Left ventricle myocardium inferior (tissue), 1 donor: ENCODE data around the gene PTGR3. TPM values are rescaled to one million over a fixed set of nuclear protein-coding genes. Genes with fewer than 3 reads are reported as not detected.

Experiments
- DNase-seq: peaks from one replicate; pipeline ENCODE4 v3.0.0-alpha.2; 2020
- H3K27ac ChIP-seq: fragments of 200-600 bp; replicated peaks from 2 replicates; pipeline ENCODE4 v1.8.0; 2021
- H3K27me3 ChIP-seq: fragments of 200-600 bp; 2 replicates; pipeline ENCODE4 v1.8.0; 2021; ENCODE audit warnings: low read depth
- H3K36me3 ChIP-seq: fragments of 200-600 bp; 2 replicates; pipeline ENCODE4 v1.8.0; 2021
- H3K4me1 ChIP-seq: fragments of 200-600 bp; 2 replicates; pipeline ENCODE4 v1.8.0; 2021
- H3K4me3 ChIP-seq: fragments of 200-600 bp; 2 replicates; pipeline ENCODE4 v1.8.0; 2021; ENCODE audit warnings: mild to moderate bottlenecking, moderate library complexity
- H3K9me3 ChIP-seq: fragments of 200-600 bp; replicated peaks from 2 replicates; pipeline ENCODE4 v1.8.0; 2021
- intact Hi-C: fragments of 100-400 bp; cut with micrococcal nuclease; formaldehyde crosslinking; loops from one replicate; pipeline ENCODE4 v1.11.0; 2022
- total RNA-seq: library from RNA; stranded (reverse); fragmentation: NEBNext Ultra II Directional; extraction: Animal tissue kit (Norgen Biotek cat#: 25700); gene quantifications from one replicate; pipeline ENCODE4 v1.2.1, GENCODE V29; 2021
- TF ChIP-seq, protein P1 (sequence below): fragments of 200-600 bp; IDR thresholded peaks from 2 replicates; pipeline ENCODE4 v1.8.0; 2021; ENCODE audit warnings: antibody characterized with exemption, mild to moderate bottlenecking, borderline replicate concordance
- donor health status: DM: no; HTN: yes; CAD: no; lungs with severe emphysema.

The PTGR3 gene
- total RNA-seq, 1 donor from 2014 or later, result 77.3 TPM

DNA sequence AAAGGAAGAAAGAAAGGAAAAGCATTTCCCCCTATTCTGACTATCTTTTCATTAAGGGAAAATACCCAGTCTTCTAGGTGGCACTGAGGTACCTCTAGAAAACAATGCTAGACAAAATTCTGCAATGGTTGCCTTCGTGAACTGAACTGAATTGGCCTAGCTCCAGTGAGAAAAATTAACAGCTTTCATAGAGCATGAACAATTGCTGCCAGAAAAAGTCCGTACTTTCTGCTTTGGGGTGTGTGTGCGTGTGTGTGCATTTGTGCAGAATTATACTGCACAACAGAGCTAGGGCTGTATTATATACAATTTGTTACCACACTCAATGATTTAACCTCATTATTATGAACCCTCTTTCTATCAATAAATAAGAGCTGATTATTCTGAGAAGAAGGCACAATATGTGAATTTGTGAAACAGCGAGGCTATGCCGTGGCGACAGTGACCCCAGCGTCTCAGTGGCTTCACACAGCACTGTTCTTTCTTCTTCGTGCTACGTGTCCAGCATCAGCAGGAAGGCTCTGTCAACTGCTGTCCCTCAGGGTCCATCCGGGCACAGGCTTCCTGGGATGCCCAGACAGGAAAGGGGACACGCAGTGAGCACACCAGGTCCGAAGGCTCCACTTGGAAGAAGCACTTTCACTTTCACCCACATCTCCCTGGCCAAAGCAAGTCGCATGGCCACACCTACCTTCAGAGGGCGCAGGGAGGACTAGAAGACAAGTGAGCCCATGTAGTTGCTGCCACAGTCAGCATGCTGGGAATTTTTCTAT, 47.5 kb downstream of the PTGR3 start:
- peak; percentile 28 for DNase-seq
- Histone ChIP-seq H3K36me3 (no peaks in the 10 kb centered on the region), H3K27ac (peak overlapping the region; percentile 54), H3K9me3 (peaks cover 6% of the 10 kb centered on the region), H3K27me3 (no peaks in the 10 kb centered on the region), H3K4me1 (peaks cover 21% of the 10 kb centered on the region), H3K4me3 (peak overlapping the region; percentile 62)
- TF ChIP-seq, protein P1, sequence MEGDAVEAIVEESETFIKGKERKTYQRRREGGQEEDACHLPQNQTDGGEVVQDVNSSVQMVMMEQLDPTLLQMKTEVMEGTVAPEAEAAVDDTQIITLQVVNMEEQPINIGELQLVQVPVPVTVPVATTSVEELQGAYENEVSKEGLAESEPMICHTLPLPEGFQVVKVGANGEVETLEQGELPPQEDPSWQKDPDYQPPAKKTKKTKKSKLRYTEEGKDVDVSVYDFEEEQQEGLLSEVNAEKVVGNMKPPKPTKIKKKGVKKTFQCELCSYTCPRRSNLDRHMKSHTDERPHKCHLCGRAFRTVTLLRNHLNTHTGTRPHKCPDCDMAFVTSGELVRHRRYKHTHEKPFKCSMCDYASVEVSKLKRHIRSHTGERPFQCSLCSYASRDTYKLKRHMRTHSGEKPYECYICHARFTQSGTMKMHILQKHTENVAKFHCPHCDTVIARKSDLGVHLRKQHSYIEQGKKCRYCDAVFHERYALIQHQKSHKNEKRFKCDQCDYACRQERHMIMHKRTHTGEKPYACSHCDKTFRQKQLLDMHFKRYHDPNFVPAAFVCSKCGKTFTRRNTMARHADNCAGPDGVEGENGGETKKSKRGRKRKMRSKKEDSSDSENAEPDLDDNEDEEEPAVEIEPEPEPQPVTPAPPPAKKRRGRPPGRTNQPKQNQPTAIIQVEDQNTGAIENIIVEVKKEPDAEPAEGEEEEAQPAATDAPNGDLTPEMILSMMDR, result peak; percentile 26
- intact Hi-C loops, result no loop called here

DNA sequence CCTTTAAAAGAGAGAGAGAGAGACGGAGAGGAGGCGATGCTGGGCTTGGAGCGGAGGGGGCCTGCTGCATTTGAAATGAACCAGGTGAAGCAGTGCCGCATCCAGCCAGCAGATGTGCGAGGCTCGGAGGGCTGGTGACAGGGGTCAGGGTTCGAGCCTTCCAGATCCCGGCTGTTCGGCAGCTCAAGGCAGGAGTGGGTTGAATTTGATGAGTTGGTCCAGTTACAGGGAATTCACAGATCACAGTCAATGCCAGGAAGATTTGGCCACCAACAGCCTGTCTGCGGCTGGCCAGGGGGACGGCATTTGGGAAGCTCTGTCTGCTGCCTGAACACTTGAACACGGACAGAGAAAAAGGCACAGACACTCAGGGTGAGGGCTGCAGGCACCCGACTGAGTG, 48.6 kb downstream of the PTGR3 start:
- TF ChIP-seq, protein P1, result no peak
- intact Hi-C loops, result no loop called here
- Histone ChIP-seq H3K27me3 (no peaks in the 10 kb centered on the region), H3K4me3 (peak overlapping the region; percentile 36), H3K9me3 (peaks cover 6% of the 10 kb centered on the region), H3K4me1 (peaks cover 21% of the 10 kb centered on the region), H3K27ac (no peak overlapping the region), H3K36me3 (no peaks in the 10 kb centered on the region)
- no peak for DNase-seq

DNA sequence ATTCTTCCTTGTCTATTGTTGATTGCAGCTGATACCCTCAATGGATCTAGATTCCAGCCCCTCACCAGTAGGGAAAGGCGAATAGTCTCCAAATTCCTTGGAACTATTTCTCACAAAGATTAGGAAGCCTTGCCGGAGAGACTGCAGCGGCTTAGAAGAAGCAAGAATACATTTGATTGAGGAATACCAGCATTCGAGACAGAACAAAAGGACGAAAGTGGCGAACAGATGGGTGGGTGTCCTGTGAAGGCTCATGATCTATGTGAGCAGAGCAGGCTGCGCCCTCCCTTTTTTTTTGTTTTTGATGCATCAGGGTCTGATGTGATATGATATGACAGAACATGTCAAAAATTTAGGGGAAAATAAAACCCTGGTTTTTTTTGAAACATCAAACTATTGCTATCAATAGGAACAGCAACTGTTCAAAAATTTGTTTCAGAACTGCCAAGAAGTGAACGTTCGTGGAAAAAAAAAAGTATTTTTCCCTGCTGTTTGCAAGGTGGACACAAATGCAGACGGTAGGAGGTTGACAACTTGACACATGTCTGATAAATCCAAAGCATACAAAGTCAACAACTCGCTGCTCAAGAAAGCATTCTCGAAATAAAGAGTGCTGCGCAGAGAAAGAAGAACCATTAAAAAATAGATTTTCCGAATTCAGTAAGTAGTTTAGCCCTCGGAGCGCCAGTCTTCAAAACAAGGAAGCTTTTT, 49.1 kb downstream of the PTGR3 start:
- TF ChIP-seq, protein P1, result no peak
- H3K4me3 ChIP-seq, result peak overlapping the region; percentile 36
- no peaks in the 10 kb centered on the region for H3K27me3 ChIP-seq
- H3K4me1 ChIP-seq, result peaks cover 21% of the 10 kb centered on the region
- peaks cover 4% of the 10 kb centered on the region for H3K9me3 ChIP-seq
- no peaks in the 10 kb centered on the region for H3K36me3 ChIP-seq
- no peak for DNase-seq
- H3K27ac ChIP-seq, result no peak overlapping the region
- intact Hi-C loops, result no loop called here

DNA sequence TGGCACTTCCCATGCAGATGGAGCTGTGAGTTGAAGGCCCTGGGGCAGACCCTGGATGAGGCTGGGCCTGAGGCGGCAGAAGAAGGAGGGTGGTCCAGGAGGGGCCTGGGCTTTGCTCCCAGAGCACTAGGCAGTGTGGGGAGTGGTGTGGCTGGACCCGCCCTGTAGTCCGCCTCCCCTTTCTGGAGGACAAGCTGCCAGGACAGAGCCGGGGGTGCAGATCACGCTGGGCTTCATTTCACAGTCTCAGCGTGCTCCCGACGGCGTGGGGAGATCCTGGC, 49.8 kb downstream of the PTGR3 start:
- H3K36me3 ChIP-seq, result no peaks in the 10 kb centered on the region
- no peak overlapping the region for H3K27ac ChIP-seq
- H3K4me3 ChIP-seq, result no peak overlapping the region
- intact Hi-C loops, result no loop called here
- peaks cover 21% of the 10 kb centered on the region for H3K4me1 ChIP-seq
- DNase-seq, result no peak
- TF ChIP-seq, protein P1, result no peak
- H3K27me3 ChIP-seq, result no peaks in the 10 kb centered on the region
- peaks cover 7% of the 10 kb centered on the region for H3K9me3 ChIP-seq

Other genes starting within 250 kb of the PTGR3 start
- gene TSHZ1, start 1.7 kb upstream of the PTGR3 start, total RNA-seq, result 24.6 TPM
- gene SMIM21, start 218.6 kb upstream of the PTGR3 start, total RNA-seq, result not detected